ENCODE results near the gene ZNF865.

DNA sequence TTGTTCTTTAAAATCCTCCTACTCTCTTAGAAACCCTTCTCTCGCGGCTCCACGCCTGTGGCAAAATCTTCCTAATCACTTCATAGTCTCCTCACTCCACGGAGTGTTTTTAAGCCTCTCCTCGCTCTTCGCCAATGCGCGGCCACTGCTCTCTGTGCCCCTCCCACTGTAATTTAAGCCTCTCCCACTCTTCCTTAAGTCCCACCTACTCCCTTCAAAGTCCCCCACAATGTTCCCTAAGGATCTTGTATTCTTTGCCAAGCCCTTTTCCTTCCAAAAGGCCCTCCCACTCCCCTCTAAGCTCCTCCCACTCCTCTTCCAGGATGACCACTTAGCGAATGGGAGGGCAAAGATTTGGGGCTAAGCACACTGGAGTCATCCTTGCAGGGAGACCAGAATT lies 7.4 kb upstream of the ZNF865 start:
- no peak for TF ChIP-seq POLR2A (IDR thresholded peaks at IDR 0.05)
- TF ChIP-seq, protein P1, sequence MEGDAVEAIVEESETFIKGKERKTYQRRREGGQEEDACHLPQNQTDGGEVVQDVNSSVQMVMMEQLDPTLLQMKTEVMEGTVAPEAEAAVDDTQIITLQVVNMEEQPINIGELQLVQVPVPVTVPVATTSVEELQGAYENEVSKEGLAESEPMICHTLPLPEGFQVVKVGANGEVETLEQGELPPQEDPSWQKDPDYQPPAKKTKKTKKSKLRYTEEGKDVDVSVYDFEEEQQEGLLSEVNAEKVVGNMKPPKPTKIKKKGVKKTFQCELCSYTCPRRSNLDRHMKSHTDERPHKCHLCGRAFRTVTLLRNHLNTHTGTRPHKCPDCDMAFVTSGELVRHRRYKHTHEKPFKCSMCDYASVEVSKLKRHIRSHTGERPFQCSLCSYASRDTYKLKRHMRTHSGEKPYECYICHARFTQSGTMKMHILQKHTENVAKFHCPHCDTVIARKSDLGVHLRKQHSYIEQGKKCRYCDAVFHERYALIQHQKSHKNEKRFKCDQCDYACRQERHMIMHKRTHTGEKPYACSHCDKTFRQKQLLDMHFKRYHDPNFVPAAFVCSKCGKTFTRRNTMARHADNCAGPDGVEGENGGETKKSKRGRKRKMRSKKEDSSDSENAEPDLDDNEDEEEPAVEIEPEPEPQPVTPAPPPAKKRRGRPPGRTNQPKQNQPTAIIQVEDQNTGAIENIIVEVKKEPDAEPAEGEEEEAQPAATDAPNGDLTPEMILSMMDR (IDR thresholded peaks at IDR 0.05), result no peak

All from lower leg skin (tissue), 3 donors.